HG03565 (cell line): ENCODE data around the gene LAMB4.

Experiments used
- ATAC-seq: cut with Tn5 transposase; IDR thresholded peaks from one replicate; pipeline ENCODE4 v1.9.1; 2021; ENCODE audit warnings: mild to moderate bottlenecking, moderate library complexity; ENCODE audit not compliant: unreplicated experiment

Gene LAMB4

DNA sequence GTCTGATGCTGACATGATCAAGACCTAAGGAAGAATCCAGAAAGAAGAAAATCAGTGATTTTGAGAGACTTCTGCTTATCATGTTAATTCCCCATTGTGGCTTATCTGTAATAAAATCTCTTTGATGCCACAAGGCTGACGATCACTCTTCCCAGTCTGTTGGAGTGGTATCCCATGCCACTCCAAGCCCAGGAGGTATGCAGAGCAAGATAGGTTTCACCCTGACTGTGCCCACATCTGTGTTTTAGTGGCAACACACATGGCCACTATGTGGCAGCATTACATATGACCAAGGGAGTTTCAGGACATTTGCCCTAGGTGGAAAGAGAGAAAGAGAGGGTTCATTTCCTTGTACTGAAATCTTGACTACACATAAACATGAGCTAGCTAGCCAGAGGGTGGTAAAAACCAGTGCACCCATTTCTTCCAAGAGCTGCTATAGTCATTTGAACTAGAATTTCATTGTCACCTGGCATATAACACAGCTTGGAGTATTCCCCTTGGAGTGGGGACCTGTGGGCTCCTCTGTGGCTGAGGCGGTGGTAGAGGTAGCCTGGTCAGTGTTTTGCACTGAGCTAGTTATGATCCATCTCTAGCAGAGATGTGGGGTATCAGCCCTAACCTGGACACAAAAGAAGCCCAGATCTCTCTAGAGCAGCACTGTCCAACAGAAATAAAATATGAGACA, 20.8 kb downstream of the LAMB4 start:
- ATAC-seq, result peak; percentile 64

DNA sequence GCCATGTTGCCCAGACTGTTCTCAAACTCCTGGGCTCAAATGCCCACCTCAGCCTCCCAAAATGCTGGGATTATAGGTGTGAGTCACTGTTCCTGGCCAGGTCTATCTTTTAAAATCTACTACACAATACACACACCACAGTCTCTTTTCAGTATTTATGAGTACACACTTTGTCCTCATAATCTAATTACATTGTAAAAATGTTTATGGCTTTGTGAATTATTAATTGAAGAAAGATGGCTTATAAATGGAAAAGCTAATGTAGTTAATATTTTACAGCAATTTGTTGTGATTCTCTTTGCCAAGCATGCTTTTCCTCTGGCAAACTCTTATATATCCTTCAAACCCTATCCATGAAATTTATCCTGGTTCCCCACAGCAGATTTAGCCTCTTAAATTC, 22.0 kb downstream of the LAMB4 start:
- no peak for ATAC-seq

DNA sequence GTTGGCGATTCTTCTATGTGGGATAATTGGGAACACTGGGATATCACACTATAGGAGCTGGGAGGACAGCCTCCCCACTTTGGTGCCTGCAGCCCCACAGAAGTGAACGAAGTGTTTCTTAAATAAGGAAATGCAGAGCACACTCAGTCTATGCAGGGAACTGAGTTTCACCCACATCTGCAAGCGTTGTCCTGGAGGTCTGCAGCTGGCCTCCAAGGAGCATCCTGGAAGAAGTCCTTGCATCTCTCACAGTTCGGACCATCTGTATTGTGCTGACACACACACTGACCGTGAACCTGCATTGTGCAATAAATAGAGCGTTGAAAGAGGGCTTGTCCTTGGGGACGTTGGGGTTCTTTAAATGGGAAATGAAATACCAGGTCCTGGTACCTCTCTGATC, 25.8 kb downstream of the LAMB4 start:
- no peak for ATAC-seq

GRCh38 chr7:108103558-108104298, 26.4 kb downstream of the LAMB4 start:
- ATAC-seq, result no peak

- no peak for ATAC-seq
These were observed 27.4 kb downstream of the LAMB4 start for GRCh38 chr7:108102671-108103312.

- no peak for ATAC-seq
These were observed 28.4 kb downstream of the LAMB4 start for GRCh38 chr7:108101759-108102158.

GRCh38 chr7:108099713-108100112, 30.4 kb downstream of the LAMB4 start:
- no peak for ATAC-seq

- no peak for ATAC-seq
These were observed 32.5 kb downstream of the LAMB4 start for GRCh38 chr7:108097703-108098102.

DNA sequence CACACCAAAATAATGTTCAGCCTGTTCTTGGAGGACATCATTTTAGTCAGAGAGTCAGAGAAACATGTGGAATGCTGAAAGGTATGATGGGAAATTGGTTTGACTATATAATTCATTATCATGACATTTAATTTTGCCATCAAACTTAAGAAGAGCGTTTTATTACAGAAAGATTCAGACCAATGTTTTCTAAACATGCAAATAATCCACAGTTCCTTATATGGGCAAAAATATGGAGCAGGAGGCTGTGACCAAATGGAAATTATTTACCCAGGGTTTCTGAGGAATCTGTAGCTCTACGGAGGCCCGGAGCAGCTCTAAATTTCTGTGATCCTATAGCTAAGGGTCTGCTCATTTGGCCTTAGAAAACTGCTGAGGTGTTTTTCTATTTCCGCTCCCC, 33.2 kb downstream of the LAMB4 start:
- no peak for ATAC-seq

DNA sequence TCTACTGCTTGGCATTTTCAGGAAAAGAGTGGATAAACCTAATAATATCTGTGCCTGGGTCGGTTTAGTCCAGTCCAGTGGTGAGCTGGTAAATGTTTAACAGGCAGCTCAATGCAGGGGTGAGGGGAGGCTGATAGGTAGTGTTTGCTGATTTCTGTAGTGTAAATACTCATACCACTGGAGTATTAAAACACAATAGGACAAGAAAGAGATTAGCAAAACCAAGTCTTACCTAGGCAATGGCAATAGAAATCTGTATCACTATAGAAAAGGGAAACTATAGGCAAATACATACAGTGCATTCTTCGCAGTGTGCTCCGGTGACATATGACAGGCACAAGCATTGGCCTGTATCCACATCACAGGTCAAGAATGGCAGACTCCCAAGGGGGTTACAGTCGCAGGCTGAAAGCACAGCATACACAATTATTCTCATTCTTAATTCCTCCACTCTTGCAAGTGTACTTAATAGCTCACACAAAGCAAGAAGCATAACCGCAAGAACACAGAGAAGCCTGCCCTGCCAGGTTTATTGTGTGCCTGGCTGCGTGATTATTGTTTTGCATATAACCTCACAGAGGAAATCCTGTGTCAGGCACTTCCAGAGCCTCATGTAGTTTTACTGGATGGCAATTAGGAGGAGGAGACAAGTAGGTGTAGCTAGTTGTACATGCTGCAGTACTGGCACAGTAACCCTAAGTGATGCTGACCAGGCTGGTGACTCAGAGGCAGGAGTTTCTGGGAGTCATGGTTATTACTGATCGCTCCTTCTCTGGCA, 35.0 kb downstream of the LAMB4 start:
- ATAC-seq, result no peak

- no peak for ATAC-seq
These were observed 35.8 kb downstream of the LAMB4 start for GRCh38 chr7:108094346-108094745.

DNA sequence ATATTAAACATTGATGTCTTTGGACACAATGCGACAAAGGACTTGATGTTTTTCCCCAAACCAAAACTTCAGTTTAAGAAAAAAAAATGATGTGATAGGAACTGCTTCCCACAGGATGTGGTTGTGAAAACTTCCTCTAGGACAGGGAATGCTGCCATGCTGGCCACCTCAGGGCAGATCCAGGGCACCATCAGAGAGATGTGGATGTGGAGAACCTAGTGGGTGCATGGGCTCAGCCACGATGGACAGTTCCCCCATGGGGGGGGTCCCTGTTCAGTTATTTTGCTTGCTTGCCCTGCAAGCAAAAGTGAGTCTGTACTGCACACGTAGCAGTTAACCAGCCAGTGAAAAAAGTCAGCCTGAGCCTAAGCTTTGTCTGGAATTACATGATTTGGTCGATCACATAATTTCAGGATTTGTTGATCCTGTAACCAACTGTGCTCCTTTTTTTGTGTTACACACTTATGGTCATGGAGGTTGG, 36.3 kb downstream of the LAMB4 start:
- no peak for ATAC-seq

DNA sequence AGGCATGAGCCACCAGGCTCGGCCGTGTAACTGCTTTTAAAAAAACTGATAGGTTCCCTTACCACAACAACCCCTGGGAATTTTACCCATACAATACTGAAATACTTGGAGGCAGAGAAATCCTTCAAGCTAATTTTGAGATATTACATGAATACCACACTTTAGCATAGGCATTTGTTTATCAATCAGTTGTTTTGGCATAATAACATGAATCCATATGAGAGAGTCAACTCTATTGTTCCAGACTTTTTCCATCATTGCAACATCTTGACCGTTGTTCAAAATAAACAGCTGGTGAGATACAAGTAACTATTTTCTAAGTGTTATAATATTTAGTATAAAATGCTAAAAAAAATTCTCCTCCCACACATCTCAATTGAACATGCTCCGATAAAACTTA, 36.8 kb downstream of the LAMB4 start:
- no peak for ATAC-seq

- ATAC-seq, result no peak
These were observed 38.7 kb downstream of the LAMB4 start for GRCh38 chr7:108091461-108091831.

- ATAC-seq, result no peak
These were observed 39.2 kb downstream of the LAMB4 start for GRCh38 chr7:108090791-108091460.

GRCh38 chr7:108089381-108089780, 40.8 kb downstream of the LAMB4 start:
- ATAC-seq, result no peak

GRCh38 chr7:108088729-108089128, 41.4 kb downstream of the LAMB4 start:
- ATAC-seq, result no peak

DNA sequence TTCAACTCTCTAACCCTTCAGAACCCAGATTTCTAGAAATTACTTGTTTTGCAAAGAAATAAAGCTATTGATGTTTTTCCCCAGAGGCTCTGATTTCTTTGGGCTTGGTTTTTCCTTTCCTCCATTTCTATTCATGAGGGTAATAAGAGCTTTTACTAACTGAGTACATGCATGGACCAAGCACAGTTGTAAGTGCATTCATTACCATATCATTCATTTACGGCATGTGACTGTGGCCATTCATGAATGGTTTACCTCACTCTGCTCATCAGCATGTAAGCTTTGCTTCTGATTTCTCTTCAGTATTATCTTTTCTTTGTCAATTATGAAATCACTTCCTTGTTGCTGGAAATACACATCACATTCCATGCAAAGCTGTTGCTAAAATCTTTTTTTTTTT, 42.4 kb downstream of the LAMB4 start:
- ATAC-seq, result no peak

GRCh38 chr7:108086962-108087361, 43.2 kb downstream of the LAMB4 start:
- no peak for ATAC-seq

DNA sequence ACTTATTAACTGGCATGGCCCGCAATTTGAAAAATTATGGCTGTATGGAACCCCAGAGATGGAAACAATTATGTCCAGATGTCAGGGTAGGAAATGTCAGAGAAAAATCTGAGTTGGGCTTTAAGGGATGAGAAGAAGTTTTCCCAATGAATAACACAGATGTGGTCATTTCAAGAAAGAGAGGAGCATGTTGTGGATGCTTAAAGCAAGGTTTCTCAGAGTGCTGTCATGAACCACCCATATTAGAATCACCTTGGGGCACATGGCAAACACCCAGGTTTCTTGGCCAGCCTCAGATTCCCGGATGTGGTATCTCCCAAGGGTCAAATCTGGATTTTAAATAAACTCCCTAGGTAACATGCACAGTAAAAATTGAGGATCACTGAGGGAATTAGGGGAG, 43.6 kb downstream of the LAMB4 start:
- ATAC-seq, result no peak

- ATAC-seq, result no peak
These were observed 46.2 kb downstream of the LAMB4 start for GRCh38 chr7:108083980-108084379.
